Fibroblast of mammary gland (primary cell): Measurements from ENCODE around the gene SIRPA.

Experiments
- DNase-seq: peaks from one replicate; pipeline ENCODE4 v3.0.0-alpha.2; 2010; ENCODE audit warnings: low read depth
- H3K4me3 ChIP-seq: 2 replicates; pipeline ENCODE4 v1.5.1; 2011; ENCODE audit warnings: low read depth, mild to moderate bottlenecking, low read length, moderate library complexity; ENCODE audit not compliant: control insufficient read depth
- TF ChIP-seq, protein P1 (sequence below): conservative IDR thresholded peaks from 2 replicates; pipeline ENCODE4 v1.5.1; 2011; ENCODE audit warnings: low read depth, low read length, inconsistent platforms; ENCODE audit not compliant: control insufficient read depth, insufficient read depth

SIRPA gene

GRCh38 chr20:1851396-1851795, 43.8 kb upstream of the SIRPA start:
- TF ChIP-seq, protein P1, sequence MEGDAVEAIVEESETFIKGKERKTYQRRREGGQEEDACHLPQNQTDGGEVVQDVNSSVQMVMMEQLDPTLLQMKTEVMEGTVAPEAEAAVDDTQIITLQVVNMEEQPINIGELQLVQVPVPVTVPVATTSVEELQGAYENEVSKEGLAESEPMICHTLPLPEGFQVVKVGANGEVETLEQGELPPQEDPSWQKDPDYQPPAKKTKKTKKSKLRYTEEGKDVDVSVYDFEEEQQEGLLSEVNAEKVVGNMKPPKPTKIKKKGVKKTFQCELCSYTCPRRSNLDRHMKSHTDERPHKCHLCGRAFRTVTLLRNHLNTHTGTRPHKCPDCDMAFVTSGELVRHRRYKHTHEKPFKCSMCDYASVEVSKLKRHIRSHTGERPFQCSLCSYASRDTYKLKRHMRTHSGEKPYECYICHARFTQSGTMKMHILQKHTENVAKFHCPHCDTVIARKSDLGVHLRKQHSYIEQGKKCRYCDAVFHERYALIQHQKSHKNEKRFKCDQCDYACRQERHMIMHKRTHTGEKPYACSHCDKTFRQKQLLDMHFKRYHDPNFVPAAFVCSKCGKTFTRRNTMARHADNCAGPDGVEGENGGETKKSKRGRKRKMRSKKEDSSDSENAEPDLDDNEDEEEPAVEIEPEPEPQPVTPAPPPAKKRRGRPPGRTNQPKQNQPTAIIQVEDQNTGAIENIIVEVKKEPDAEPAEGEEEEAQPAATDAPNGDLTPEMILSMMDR: no peak
- H3K4me3 ChIP-seq: no peak overlapping the region
- no peak for DNase-seq

DNA sequence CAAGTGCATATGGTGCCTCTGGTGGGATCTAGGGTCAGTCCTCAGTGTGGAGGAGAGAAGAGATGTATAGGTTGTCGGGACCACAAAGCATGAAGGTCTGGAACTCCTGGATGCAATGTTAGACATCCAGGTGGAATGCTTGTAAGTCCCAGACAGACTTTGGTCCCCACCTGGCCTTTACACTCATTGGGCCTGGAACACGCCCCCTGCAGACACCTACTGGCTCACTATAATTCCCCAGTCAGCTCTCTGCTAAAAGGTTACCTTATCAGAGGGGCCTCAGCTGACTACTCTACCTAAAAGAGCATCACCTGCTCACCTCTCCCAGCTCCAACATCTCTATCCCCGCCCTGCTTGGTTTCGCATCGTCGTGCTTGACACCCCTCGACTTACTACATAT, 41.7 kb upstream of the SIRPA start:
- H3K4me3 ChIP-seq: no peak overlapping the region
- TF ChIP-seq, protein P1: no peak
- DNase-seq: no peak

DNA sequence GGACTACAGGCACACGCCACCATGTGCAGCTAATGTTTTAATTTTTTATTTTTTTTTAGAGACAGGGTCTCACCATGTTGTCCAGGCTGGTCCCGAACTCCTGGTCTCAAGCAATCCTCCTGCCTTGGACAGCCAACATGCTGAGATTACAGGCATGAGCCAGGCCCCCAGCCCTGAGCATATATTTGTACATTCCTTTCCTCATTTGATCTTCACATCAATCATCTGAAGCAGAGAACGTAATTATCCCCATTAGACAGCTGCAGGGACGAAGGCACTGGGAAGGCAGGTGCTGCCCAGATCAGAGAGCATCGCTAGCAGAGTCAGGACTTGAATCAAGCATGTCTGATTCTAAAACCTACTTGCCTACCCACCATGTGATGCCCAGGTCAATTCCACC, 41.0 kb upstream of the SIRPA start:
- TF ChIP-seq, protein P1: no peak
- no peak overlapping the region for H3K4me3 ChIP-seq

DNA sequence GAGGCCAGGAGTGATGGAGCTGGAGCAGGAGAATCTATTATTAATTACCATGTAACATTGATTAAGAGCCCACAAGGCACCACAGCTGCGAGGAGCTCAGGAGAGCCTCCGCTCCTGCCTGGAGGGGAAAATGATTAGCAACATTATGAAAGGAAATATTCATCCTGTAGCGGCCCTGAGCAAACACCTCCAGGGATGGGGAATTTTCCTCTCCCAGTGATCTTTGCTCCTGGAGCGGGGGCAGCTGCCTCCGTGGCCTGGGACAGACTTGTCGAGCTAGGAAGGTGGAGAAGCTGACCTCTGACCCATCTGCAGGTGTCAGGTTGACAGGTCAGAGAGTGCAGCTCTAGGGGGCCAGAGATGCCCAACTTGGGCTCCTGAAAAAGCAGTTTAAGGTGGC, 40.1 kb upstream of the SIRPA start:
- H3K4me3 ChIP-seq: no peak overlapping the region
- no peak for DNase-seq
- TF ChIP-seq, protein P1: no peak

More for the DNA sequence above, 41.0 kb upstream of the SIRPA start:
- no peak for DNase-seq

GRCh38 chr20:1855690-1856089, 39.5 kb upstream of the SIRPA start:
- TF ChIP-seq, protein P1: no peak
- no peak for DNase-seq
- H3K4me3 ChIP-seq: no peak overlapping the region

GRCh38 chr20:1856424-1856823, 38.8 kb upstream of the SIRPA start:
- H3K4me3 ChIP-seq: no peak overlapping the region
- TF ChIP-seq, protein P1: no peak
- DNase-seq: peak; percentile 71

- TF ChIP-seq, protein P1: no peak
- no peak overlapping the region for H3K4me3 ChIP-seq
- no peak for DNase-seq
Measured at GRCh38 chr20:1857466-1857865, 37.7 kb upstream of the SIRPA start.
